Measurements from ENCODE around the gene MOK. TPM values are rescaled to one million over a fixed set of nuclear protein-coding genes. Genes with fewer than 3 reads are reported as not detected.
"Not testable (repeated sequence)": the region's sequence is repeated elsewhere in the genome, so short reads cannot be mapped to it uniquely, and the experiment has no call there.

Gene MOK
- total RNA-seq, 1 experiment from 2014 or later, result 2.0 TPM

GRCh38 chr14:102333795-102334705 lies 29.1 kb upstream of the MOK start (continued):
- TF ChIP-seq CBFB (CRISPR knock-in tag; IDR thresholded peaks at IDR 0.05; ENCODE audit: low read depth), result no peak

- H3K27ac Mint-ChIP-seq, result peak overlapping the region; percentile 14
- H3K9me3 Mint-ChIP-seq, result no peaks in the 10 kb centered on the region
- H3K27me3 Mint-ChIP-seq (ENCODE audit: low read depth), result no peaks in the 10 kb centered on the region; the same call in 1 of the 2 replicates
- no peak overlapping the region for H3K4me3 Mint-ChIP-seq
- ChIA-PET POLR2A (interaction anchor here (0.5 kb wide), 1 partner anchor 7 kb away, joined by 7 read pairs; no protein-coding TSS in a partner anchor), CTCF (no interaction called here)
- peaks cover 30% of the 10 kb centered on the region for H3K36me3 Mint-ChIP-seq
- ATAC-seq, result no peak
- no peak for DNase-seq (ENCODE audit: low spot score)
- no peaks in the 10 kb centered on the region for H3K4me1 Mint-ChIP-seq
- no peak for TF ChIP-seq ZNF671 (CRISPR knock-in tag; IDR thresholded peaks at IDR 0.05)
- TF ChIP-seq ZNF281 (CRISPR knock-in tag; IDR thresholded peaks at IDR 0.05), result no peak
Observed at GRCh38 chr14:102333390-102333789, 28.4 kb upstream of the MOK start.

GRCh38 chr14:102330806-102331205 lies 25.8 kb upstream of the MOK start:
- peaks cover 21% of the 10 kb centered on the region for H3K36me3 Mint-ChIP-seq
- H3K9me3 Mint-ChIP-seq, result no peaks in the 10 kb centered on the region
- TF ChIP-seq ZNF232 (CRISPR knock-in tag; IDR thresholded peaks at IDR 0.05) (no peak), NR3C1 (CRISPR knock-in tag; conservative IDR thresholded peaks at IDR 0.05; ENCODE audit: low read depth) (no peak), NFE2L1 (CRISPR knock-in tag; IDR thresholded peaks at IDR 0.05) (no peak), ZNF263 (CRISPR knock-in tag; IDR thresholded peaks at IDR 0.05; ENCODE audit: low read depth) (no peak)
- ATAC-seq (no peak), DNase-seq (ENCODE audit: low spot score) (no peak)
- H3K27ac Mint-ChIP-seq, result no peak overlapping the region
- no peaks in the 10 kb centered on the region for H3K4me1 Mint-ChIP-seq
- H3K27me3 Mint-ChIP-seq (ENCODE audit: low read depth), result no peaks in the 10 kb centered on the region; the same call in 1 of the 2 replicates
- ChIA-PET CTCF (no interaction called here), POLR2A (no interaction called here)
- no peak overlapping the region for H3K4me3 Mint-ChIP-seq

GRCh38 chr14:102329381-102329780 lies 24.4 kb upstream of the MOK start:
- POLR2A ChIA-PET; ATAC-seq; H3K4me3 Mint-ChIP-seq; H3K4me1 Mint-ChIP-seq; DNase-seq (ENCODE audit: low spot score); H3K27ac Mint-ChIP-seq; H3K9me3 Mint-ChIP-seq; H3K27me3 Mint-ChIP-seq (ENCODE audit: low read depth): not testable (repeated sequence)
- CTCF ChIA-PET, result interaction anchor here (0.6 kb wide), 1 partner anchor 36 kb away, joined by 3 read pairs; no protein-coding TSS in a partner anchor
- H3K36me3 Mint-ChIP-seq, result peaks cover 15% of the 10 kb centered on the region

GRCh38 chr14:102326583-102326982 lies 21.6 kb upstream of the MOK start:
- TF ChIP-seq NFE2L1 (CRISPR knock-in tag; IDR thresholded peaks at IDR 0.05) (no peak), EMX1 (CRISPR knock-in tag; IDR thresholded peaks at IDR 0.05) (no peak), FOXP4 (CRISPR knock-in tag; IDR thresholded peaks at IDR 0.05) (no peak), ZNF232 (CRISPR knock-in tag; IDR thresholded peaks at IDR 0.05) (no peak), SMAD4 (CRISPR knock-in tag; IDR thresholded peaks at IDR 0.05) (no peak), SP1 (CRISPR knock-in tag; conservative IDR thresholded peaks at IDR 0.05) (no peak), IRF1 (CRISPR knock-in tag; IDR thresholded peaks at IDR 0.05) (no peak), ETV6 (CRISPR knock-in tag; IDR thresholded peaks at IDR 0.05) (no peak), JAZF1 (CRISPR knock-in tag; IDR thresholded peaks at IDR 0.05) (no peak), CBFB (CRISPR knock-in tag; IDR thresholded peaks at IDR 0.05; ENCODE audit: low read depth) (no peak), ATF1 (CRISPR knock-in tag; IDR thresholded peaks at IDR 0.05) (no peak), ZSCAN18 (CRISPR knock-in tag; IDR thresholded peaks at IDR 0.05) (no peak)
- CTCF ChIA-PET, result no interaction called here
- POLR2A ChIA-PET, result no interaction called here
- peaks cover 2% of the 10 kb centered on the region; the same call in 1 of the 2 replicates for H3K36me3 Mint-ChIP-seq
- H3K4me3 Mint-ChIP-seq, result no peak overlapping the region
- DNase-seq (ENCODE audit: low spot score) (no peak), ATAC-seq (no peak)
- no peaks in the 10 kb centered on the region for H3K9me3 Mint-ChIP-seq
- 0 out of 2 replicates have a peak overlapping the region, but pooled peaks have one; percentile 41 for H3K27ac Mint-ChIP-seq
- H3K27me3 Mint-ChIP-seq (ENCODE audit: low read depth), result no peaks in the 10 kb centered on the region; the same call in 1 of the 2 replicates
- H3K4me1 Mint-ChIP-seq, result 0 out of 2 replicates have a peak, but pooled peaks cover 2% of the 10 kb centered on the region

All from WTC11 (cell line).